NCI-H510A (cell line): ENCODE measurements around the gene ZNF324.
"Not testable (repeated sequence)": the region's sequence is repeated elsewhere in the genome, so short reads cannot be mapped to it uniquely, and the experiment has no call there.

Source experiments
- DNase-seq: peaks from one replicate; lab custom pipeline; 2025; lab: John Stamatoyannopoulos, UW

The ZNF324 gene

GRCh38 chr19:58471736-58472135 lies 4.9 kb downstream of the ZNF324 start:
- no peak for DNase-seq

GRCh38 chr19:58473775-58474174 lies 6.9 kb downstream of the ZNF324 start:
- no peak for DNase-seq

DNA sequence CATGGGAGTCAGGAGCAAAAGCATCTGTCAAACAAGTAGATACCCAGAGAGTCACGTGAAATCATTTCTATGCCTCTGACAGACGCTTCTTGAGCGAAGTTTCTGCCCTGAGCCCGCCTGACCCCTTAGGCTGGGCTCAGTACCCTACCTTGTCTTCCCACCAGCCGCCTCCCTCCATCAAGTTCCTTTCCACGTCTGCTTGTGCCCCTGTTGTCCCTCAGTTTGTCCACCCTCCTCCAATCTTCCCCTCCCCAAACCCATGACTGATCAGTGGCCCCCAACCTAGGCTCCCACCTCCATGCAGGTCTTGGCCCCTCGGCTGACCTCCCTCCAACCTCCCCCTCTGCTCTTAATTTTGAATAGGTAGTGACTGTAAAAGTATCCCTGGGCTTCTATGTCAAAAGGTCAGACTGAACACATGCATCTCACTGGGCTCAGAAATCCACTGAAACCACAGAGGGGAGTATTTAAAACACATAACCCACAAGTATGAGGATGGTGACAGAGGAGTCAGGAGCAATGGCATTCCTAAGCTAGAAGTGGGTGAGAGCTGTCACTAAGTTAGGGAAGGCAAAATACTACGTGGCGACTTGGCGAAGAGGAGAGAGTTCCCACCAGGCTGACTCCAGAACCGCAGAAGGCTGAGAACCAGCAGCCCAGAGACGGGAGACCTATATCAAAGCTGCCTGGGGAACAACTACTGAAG lies 7.6 kb downstream of the ZNF324 start:
- DNase-seq, result no peak

DNA sequence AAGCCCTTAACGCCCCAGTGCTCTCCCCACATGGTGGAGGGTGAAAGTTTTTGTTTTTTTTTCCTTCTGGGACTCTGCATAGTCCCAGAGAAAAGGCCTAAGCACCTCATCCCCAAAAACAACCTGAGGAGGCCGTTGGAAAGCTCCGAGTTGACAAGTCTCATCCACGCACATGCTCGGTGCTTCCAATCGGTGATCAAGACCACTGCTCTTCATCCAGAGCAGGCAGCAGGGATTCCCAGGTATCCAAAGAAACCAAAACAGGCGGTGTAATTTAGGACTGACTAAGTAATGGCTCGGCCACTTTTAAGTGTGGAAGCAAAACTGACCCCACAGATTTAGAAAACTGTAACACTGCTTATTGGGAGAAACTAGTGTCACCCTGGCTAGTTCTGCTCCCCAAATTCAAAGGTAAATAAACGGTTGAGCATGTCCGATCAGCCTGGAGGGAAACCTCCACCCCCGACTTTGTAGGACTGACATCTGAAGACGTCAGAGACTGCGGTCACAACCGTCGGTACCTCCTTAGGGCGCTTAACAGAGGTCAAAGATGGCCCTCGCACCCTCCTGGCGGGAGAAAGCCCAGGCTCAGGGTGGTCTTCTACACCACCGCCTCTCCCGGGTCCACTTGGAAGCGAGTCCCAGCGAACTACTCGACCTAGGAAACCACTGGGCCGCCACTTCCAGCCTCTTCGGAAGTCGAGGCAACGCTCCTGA lies 8.3 kb downstream of the ZNF324 start:
- no peak for DNase-seq

DNA sequence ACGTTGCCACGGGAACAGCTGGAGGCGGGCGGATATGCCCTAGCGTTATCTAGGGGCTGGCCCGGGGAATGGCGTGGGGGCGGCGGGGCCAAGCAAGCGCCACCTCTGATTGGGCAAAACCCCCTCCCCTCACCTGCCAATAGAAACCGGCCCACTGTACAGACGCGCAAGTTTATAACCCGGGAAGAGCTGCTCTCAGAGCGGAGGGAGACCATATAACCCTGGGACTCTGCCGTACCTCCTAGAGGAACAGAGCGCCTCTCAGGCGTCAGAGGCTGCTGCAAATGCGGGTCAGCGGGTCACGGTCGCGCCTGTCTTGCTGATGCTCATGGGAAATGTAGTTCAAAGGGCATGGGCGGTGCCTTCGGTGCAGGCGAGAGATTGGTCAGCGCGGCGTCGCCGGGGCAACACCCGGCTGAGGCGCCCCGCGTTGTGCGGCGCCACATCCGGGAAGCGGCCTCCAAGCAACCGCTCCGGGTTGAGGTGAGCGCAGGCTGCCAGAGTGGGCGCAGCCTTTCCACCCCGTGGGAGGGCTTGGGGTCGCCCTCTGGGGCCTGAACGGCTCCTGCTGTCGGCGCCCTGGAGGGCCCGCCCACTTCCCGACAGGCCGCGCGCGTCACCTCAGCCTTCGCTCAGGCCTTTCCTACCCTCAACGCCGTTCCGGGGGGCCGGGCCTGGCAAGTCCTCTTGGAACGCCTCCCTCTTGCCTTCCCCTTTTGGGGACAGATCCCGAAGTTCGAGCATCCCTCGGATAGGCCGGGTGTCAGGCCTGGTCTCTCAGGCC lies 9.0 kb downstream of the ZNF324 start, which contains the start of gene ZNF446:
ZNF446 (plus strand) TSS at position 639 of the 784 bp plus-strand sequence. CDS start 867 bp downstream, outside the sequence.
- peak; percentile 93 for DNase-seq

DNA sequence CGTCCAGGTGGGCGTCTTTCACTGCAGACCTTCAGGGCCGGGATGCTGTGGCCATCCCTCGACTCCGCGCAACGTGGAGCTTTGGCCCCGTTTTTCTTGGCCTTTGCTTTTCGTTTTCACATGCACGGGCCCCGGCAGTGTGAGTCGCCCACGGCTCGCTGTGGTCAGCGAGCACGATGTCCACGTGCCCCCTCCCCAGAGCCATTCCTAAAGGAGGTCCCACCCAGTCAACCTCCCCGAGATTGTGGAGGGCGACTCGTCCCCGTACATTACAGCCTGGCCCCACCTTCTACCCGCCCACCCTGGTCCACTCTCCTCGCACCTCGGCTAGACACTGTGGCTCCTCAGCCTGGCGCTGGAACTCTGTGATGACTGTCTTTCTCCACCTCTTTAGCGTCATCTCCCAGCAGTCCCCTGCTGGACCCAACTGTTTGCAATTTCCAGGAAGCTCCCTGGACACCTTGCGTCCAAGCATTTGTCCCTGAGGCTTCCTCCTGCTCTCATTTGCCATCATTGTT lies 9.7 kb downstream of the ZNF324 start:
- no peak for DNase-seq

- DNase-seq, result no peak
These were observed 10.2 kb downstream of the ZNF324 start for GRCh38 chr19:58477130-58477529.

DNA sequence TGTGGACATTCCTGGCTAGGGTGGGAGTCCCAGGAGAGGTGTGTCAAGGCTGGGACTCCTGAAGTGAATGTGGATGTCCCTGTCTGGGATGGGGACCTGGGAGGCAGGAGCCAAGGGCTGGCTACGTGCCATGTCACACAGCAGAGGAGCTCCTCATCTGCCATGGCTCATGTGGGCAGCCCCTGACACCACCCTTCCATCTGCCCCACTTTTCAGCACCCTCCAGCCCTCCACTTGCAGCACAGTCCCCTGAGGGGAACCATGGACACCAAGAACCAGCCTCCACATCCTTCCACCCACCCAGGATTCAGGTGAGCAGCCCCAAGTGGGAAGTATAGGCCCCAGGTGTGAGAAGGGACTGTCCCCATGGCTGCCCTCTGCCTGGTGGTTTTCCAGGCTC lies 11.0 kb downstream of the ZNF324 start:
- DNase-seq, result no peak

GRCh38 chr19:58479303-58479702 lies 12.4 kb downstream of the ZNF324 start:
- no peak for DNase-seq

GRCh38 chr19:58479736-58480480 lies 13.0 kb downstream of the ZNF324 start:
- no peak for DNase-seq

DNA sequence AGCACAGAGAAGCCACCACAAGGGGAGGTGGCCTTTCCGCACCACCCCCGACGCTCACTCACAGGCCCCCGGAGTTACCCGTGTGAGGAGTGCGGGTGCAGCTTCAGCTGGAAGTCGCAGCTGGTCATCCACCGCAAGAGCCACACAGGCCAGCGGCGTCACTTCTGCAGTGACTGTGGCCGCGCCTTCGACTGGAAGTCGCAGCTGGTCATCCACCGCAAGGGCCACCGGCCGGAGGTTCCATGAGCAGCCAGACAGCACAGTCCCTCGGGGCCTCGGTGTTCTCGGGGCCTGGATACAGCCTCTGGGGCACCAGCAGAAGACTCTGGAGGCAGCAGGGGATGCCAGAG lies 13.6 kb downstream of the ZNF324 start:
- no peak for DNase-seq

- DNase-seq, result no peak
These were observed 14.0 kb downstream of the ZNF324 start for GRCh38 chr19:58480831-58481230.

- DNase-seq, result no peak
These were observed 15.5 kb downstream of the ZNF324 start for GRCh38 chr19:58482372-58482771.

DNA sequence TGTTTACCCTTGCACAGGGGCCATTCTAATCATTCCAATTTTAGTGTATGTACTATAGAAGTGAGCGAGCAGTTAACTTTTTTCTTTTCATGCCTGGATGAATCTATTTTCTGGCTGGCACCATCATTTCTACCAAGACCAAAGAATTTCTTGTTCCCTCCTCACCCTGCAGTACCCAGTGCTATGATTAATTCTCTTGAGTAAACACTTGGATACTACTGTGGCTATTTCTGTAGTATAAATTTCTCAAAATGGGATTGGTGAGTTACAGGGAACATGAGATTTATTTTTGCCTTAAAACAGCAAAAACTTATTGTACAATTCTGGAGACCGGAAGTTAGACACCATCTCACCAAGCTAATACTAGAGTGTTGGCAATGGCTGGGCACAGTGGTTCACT lies 16.9 kb downstream of the ZNF324 start:
- no peak for DNase-seq

DNA sequence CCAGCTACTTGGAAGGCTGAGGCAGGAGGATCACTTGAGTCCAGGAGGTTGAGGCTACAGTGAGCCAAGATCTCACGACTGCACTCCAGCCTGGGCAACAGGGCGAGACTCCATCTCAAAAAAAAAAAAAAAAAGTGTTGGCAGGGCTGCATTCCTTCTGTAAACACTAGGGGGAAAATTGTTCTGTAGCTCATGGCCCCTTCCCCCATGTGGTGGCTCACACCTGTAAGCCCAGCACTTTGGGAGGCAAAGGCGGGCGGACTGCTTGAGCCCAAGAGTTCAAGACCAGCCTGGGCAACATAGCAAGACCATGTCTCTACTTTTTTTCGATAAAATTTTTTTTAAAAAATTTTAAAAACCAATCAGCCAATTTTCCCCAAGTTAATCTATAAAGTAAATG lies 17.5 kb downstream of the ZNF324 start:
- not testable (repeated sequence) for DNase-seq

DNA sequence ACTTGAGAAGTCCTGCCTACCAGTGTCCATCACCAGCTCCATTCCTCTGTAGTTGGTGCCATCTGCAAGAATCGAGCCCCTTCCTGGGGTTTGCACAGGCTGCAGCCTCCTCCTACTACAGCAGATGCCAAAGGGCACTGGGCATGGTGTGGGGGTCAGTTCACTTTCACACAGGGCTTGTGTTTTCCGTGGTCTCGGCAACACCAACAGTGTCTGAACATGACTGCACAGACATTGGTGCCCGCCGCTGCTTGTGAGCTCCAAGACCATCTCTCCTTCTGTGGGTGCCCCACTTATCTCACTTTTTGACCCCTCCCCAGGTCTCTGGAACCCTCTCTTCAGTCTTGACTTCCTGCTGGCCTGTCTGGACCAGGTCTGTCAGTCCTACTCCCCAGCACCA lies 24.5 kb downstream of the ZNF324 start:
- DNase-seq, result no peak

- DNase-seq, result no peak
These were observed 25.4 kb downstream of the ZNF324 start for GRCh38 chr19:58492265-58492664.

DNA sequence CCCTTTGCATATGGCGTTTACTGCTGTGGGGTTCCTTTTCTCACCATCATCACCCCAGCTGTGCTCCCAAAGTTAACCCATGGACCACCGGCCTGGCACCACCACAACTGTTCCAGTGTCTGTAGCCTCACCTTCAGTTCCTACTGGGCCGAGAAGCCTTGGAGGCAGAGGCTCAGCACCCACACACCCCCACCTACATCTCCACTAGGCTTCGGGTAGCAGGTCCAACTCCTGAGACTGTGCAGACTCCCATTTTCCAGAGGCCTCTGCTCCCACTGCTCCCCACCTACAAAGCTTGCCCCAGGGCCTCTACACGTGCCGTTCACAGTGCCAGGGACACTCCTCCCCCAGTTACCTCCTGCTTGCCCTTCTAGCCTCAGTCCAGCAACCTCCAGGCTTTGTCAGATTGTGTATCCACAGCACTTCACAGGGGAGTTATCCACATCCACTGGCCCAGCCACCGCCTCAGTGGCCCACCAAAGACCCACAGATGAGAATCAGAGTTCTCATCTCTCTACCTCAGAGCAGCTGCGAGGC lies 30.8 kb downstream of the ZNF324 start:
- DNase-seq, result no peak

- no peak for DNase-seq
These were observed 31.6 kb downstream of the ZNF324 start for GRCh38 chr19:58498316-58499020.

GRCh38 chr19:58499021-58499927 lies 32.4 kb downstream of the ZNF324 start:
- DNase-seq, result peak; percentile 89
